Measurements from ENCODE around the gene CCDC183. TPM values are rescaled to one million over a fixed set of nuclear protein-coding genes. Genes with fewer than 3 reads are reported as not detected.

The CCDC183 gene
- total and polyA plus RNA-seq, 10 of the 15 experiments (the other 5 are each of a cell fraction or from before 2014, with no cell fraction given): 0.04 to 1.2 (median 0.55) TPM; not detected in 5

GRCh38 chr9:136787690-136788400 is 8.3 kb upstream of the CCDC183 start (continued):
- TF ChIP-seq MEF2B (IDR thresholded peaks at IDR 0.05; ENCODE audit: partially characterized antibody, poor library complexity, severe bottlenecking) (peak; percentile 59), SMAD1 (IDR thresholded peaks at IDR 0.05; ENCODE audit: low read depth, partially characterized antibody) (peak; percentile 64), POU2F2 (IDR thresholded peaks at IDR 0.05; ENCODE audit: borderline replicate concordance, low read depth, low read length) (peak; percentile 49; the same call in 1 of the 3 replicates), SUPT20H (IDR thresholded peaks at IDR 0.05; ENCODE audit: borderline replicate concordance, control insufficient read depth, low read depth, low read length) (no peak), BCL11A (IDR thresholded peaks at IDR 0.05; ENCODE audit: low read depth, low read length) (no peak), RB1 (IDR thresholded peaks at IDR 0.05; ENCODE audit: borderline replicate concordance) (peak; percentile 61; the same call in 1 of the 2 replicates), IKZF1 (conservative IDR thresholded peaks at IDR 0.05) (peak; percentile 57), IRF3 (IDR thresholded peaks at IDR 0.05) (no peak), CTCF (IDR thresholded peaks at IDR 0.05 in 2 of 3, conservative IDR thresholded peaks at IDR 0.05 in 1 of 3; ENCODE audit: control insufficient read depth in 2 of 3, extremely low read depth in 1 of 3, insufficient read depth in 1 of 3, low read depth in 3 of 3, low read length in 3 of 3) (peak; percentile 64 to 92 (median 77)), YBX1 (IDR thresholded peaks at IDR 0.05) (no peak), TARDBP (IDR thresholded peaks at IDR 0.05; ENCODE audit: borderline replicate concordance) (no peak), JUNB (IDR thresholded peaks at IDR 0.05) (no peak), KAT2A (conservative IDR thresholded peaks at IDR 0.05; ENCODE audit: control insufficient read depth, low read depth, low read length) (no peak), ASH2L (IDR thresholded peaks at IDR 0.05; ENCODE audit: borderline replicate concordance, low read depth) (no peak), TCF7 (IDR thresholded peaks at IDR 0.05; ENCODE audit: borderline replicate concordance) (no peak), EGR1 (IDR thresholded peaks at IDR 0.05; ENCODE audit: borderline replicate concordance in 1 of 2, low read depth in 2 of 2, low read length in 2 of 2) (0 out of 3 replicates have a peak, but pooled peaks of 1 of the 2 experiments have one; percentile 22), BHLHE40 (IDR thresholded peaks at IDR 0.05; ENCODE audit: borderline replicate concordance in 1 of 2, low read depth in 2 of 2, low read length in 1 of 2) (0 out of 4 replicates have a peak, but pooled peaks of 1 of the 2 experiments have one; percentile 13), SREBF1 (IDR thresholded peaks at IDR 0.05; ENCODE audit: low read length) (no peak), CREB1 (IDR thresholded peaks at IDR 0.05; ENCODE audit: low read depth) (no peak), IKZF2 (IDR thresholded peaks at IDR 0.05) (peak in 1 of 2 experiments; percentile 27; a peak in 1 of 4 replicates), POLR2A (IDR thresholded peaks at IDR 0.05; ENCODE audit: low read depth, low read length) (no peak), MTA2 (IDR thresholded peaks at IDR 0.05; ENCODE audit: low read depth) (no peak), ZZZ3 (IDR thresholded peaks at IDR 0.05; ENCODE audit: control insufficient read depth, insufficient read length, low read depth) (no peak), NR2F1 (conservative IDR thresholded peaks at IDR 0.05) (no peak), SUZ12 (IDR thresholded peaks at IDR 0.05; ENCODE audit: unreplicated experiment) (no peak), POLR2AphosphoS2 (IDR thresholded peaks at IDR 0.05; ENCODE audit: low read depth, low read length) (no peak), SIN3A (IDR thresholded peaks at IDR 0.05; ENCODE audit: low read depth, low read length) (no peak), TAF1 (IDR thresholded peaks at IDR 0.05; ENCODE audit: borderline replicate concordance, low read depth, low read length) (no peak)
